ENCODE measurements around the gene SNX8. TPM values are rescaled to one million over a fixed set of nuclear protein-coding genes. Genes with fewer than 3 reads are reported as not detected.

The SNX8 gene
- total RNA-seq, 4 donors from 2014 or later: 13.3 to 35.7 (median 22.1) TPM

DNA sequence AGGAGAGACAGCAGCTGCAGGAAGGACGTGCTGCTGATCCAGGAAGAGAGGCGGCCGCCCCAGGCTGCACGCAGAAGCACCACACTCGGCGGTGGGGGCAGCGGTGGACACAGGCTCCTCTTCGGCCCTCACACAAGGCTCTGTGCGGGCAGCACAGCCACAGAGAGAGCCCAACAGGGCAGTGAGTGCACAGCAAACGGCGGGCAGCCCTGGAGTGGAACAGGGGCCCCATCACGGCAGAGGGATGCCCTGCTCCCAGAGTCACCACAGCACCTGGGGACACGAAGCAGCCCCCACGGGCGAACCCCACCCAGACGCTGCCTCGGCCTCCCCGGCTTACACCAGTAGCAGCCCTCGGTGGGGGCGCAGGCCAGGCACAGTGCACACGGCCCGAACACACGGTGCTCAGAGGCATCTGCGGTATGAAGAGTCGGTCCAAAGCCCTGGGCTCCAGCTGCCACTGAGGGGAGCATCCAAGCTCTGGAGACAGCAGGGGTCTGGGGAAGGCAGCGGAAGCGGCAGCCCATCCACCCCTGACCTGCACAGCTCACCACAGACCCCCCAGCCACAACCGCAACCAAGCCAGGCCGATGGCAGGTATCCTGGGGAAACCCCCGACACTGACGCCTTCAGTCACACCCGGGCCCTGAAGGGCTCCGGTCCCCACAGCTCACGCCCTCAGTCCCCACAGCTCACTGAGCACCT lies 55.4 kb downstream of the SNX8 start:
- TF ChIP-seq POLR2A (IDR thresholded peaks at IDR 0.05): no peak
- TF ChIP-seq, protein P1, sequence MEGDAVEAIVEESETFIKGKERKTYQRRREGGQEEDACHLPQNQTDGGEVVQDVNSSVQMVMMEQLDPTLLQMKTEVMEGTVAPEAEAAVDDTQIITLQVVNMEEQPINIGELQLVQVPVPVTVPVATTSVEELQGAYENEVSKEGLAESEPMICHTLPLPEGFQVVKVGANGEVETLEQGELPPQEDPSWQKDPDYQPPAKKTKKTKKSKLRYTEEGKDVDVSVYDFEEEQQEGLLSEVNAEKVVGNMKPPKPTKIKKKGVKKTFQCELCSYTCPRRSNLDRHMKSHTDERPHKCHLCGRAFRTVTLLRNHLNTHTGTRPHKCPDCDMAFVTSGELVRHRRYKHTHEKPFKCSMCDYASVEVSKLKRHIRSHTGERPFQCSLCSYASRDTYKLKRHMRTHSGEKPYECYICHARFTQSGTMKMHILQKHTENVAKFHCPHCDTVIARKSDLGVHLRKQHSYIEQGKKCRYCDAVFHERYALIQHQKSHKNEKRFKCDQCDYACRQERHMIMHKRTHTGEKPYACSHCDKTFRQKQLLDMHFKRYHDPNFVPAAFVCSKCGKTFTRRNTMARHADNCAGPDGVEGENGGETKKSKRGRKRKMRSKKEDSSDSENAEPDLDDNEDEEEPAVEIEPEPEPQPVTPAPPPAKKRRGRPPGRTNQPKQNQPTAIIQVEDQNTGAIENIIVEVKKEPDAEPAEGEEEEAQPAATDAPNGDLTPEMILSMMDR (IDR thresholded peaks at IDR 0.05): no peak
- no peak overlapping the region for H3K4me3 ChIP-seq (ENCODE audit: low read depth, poor library complexity, severe bottlenecking)
- intact Hi-C loops (cut with DNase I; ENCODE audit: low total_unique reads): no loop called here
- WGBS, 2 donors: 91 to 92% methylated on average over 19 to 32 of the region's 34 CpGs
- DNase-seq (ENCODE audit: low spot score in 2 of 2): no peak

DNA sequence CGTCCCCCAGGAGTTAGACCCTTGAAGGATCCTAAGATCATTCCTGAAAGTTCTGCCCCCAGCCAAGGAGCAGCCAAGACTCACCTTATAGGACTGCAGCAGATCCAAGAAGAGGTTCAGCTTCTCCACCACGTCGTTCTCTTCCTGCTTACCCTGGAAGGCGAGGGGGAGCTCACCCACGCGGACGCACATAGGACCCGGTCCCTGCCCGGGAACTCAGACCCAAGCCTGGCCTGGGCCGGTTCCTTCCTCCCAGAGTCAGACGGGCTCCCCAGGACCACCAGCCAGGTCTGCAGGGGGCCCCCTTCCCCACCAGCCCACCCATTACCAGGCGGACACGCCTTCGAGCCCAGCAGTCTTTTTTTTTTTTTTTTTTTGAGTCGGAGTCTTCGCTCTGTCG lies 56.6 kb downstream of the SNX8 start:
- H3K4me3 ChIP-seq (ENCODE audit: low read depth, poor library complexity, severe bottlenecking): no peak overlapping the region
- WGBS, 2 donors: 95 to 96% methylated on average over 17 of the region's 17 CpGs
- TF ChIP-seq POLR2A (IDR thresholded peaks at IDR 0.05): no peak
- TF ChIP-seq, protein P1 (IDR thresholded peaks at IDR 0.05): no peak
- no peak for DNase-seq (ENCODE audit: low spot score in 2 of 2)
- intact Hi-C loops (cut with DNase I; ENCODE audit: low total_unique reads): no loop called here

DNA sequence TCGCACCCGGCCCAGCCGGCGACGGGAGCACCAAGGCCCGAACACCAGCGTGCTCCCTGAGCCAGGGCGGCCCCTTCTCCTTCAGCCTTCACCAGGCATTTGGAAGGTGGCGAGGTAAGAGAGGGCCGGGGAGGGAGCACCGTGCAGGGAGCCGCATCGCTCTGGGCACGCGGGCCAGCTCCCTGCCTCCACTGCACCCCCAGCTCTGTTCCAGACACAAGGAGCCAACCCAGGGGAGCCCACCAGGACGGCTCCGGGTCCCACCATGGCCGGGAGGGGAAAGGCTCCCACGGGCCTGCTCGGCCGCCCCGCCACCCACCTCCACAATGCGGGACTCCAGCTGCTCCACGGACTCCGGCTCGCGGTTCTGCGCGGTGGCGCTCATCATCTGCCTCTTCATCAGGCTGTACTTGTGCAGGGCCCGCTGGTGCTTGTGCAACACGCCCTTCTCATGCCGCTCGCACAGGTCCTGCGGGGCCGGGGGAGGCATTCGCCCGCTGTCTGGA lies 57.1 kb downstream of the SNX8 start:
- intact Hi-C loops (cut with DNase I; ENCODE audit: low total_unique reads): no loop called here
- WGBS, 2 donors: 96 to 98% methylated on average over 25 to 36 of the region's 38 CpGs

DNA sequence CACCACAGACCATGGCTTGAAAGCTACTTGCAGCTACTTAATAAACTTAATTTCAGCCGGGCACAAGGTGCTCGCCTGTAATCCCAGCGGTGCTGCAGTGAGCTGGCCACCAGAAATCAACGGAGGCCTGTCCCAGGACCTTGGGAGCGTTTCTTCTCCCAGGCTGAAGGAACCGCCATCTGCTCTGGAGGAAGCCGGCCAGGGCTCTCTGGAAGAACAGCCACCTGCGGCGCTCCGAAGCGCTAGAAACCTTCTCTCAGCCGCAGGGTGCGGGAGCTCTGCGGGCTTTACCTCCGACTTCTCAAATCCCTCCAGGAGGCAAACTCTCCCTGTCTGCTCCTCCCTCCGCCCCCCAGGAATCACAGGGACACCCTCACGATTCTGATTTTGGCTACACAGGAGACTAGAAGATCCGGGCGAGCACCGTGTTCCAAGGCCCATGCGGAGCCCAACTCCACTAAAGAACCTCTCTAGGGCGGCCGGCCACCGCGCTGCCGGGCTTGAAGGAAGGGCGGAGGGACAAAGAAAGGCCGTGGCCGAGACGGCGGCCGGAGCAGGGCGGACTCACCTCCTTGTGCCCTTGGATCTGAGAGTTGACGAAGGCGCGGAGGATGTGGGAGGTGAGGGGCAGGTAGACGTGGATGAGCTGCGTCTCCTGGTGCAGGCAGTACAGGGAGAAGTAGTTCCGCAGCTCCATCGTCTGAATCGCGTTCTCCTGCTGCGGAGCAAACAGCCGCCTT lies 57.8 kb downstream of the SNX8 start:
- intact Hi-C loops (cut with DNase I; ENCODE audit: low total_unique reads): no loop called here
- H3K4me3 ChIP-seq (ENCODE audit: low read depth, poor library complexity, severe bottlenecking): no peak overlapping the region
- no peak for DNase-seq (ENCODE audit: low spot score in 2 of 2)
- 93 to 95% methylated on average over 44 of the region's 44 CpGs for WGBS, 2 donors
- no peak for TF ChIP-seq POLR2A (IDR thresholded peaks at IDR 0.05)
- TF ChIP-seq, protein P1 (IDR thresholded peaks at IDR 0.05): no peak

More for the DNA sequence above, 57.1 kb downstream of the SNX8 start:
- DNase-seq (ENCODE audit: low spot score in 2 of 2): no peak
- no peak for TF ChIP-seq POLR2A (IDR thresholded peaks at IDR 0.05)
- TF ChIP-seq, protein P1 (IDR thresholded peaks at IDR 0.05): no peak
- no peak overlapping the region for H3K4me3 ChIP-seq (ENCODE audit: low read depth, poor library complexity, severe bottlenecking)

DNA sequence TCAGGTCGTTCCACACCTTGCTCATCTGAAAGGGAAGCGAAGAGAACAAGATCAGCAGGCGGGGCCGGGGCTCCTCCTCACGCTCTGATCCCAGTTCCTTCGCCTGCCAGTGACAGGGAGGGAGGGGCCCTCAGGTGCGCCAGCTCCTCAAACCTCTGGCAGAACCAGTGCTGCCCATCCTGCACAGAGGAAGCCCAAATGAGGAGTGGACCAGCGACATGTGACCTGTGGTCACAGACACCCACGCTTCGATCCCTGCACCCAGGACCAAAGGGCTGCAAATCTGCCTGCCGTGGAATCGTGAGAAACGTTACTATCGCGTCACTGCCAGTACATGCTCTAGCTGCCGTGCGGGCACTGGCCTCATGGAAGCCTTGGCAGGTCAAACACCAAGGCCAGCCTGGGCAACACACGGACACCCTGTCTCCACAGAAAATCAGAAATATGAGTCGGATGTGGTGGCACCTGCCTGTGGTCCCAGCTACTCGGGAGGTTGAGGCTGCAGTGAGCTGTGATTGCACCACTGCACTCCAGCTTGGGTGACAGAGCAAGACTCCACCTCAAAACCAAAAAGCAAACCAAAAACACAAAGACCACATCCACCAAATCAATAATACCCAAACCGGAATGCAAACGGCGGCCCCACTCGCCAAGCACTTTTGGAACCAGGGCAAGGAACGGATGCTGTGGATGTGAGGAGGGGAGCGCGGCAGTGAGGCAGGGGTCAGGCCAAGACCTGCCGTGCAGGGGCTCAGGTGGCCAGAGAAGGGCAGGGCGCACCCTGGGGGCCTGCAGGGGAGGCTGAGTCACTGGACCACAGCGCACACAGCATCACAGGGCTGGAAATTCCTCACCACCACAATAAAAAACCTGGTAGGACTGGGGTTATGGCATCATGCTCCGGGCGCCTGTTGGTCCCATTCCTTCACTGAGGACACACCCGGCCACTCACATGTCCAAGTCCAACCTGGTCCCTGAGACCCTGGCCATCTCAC lies 58.8 kb downstream of the SNX8 start:
- 89 to 91% methylated on average over 32 to 33 of the region's 33 CpGs for WGBS, 2 donors
- no peak overlapping the region for H3K4me3 ChIP-seq (ENCODE audit: low read depth, poor library complexity, severe bottlenecking)
- TF ChIP-seq, protein P1 (IDR thresholded peaks at IDR 0.05): no peak
- TF ChIP-seq POLR2A (IDR thresholded peaks at IDR 0.05): no peak
- intact Hi-C loops (cut with DNase I; ENCODE audit: low total_unique reads): no loop called here
- DNase-seq (ENCODE audit: low spot score in 2 of 2): peak in 1 of 2 donors; percentile 84

Data from lower leg skin (tissue), 4 donors.